Activated naive CD4-positive, alpha-beta T cell treated with anti-CD3 and anti-CD28 coated beads for 36 hours (primary cell): ENCODE measurements around the gene HAUS1. TPM values are rescaled to one million over a fixed set of nuclear protein-coding genes. Genes with fewer than 3 reads are reported as not detected.
A peak's percentile ranks its signal among the peaks of the same experiment; 100 is the strongest.

Experiments used
- CTCF ChIA-PET: fragments of 350-600 bp; sonication (Branson Sonifier 250); formaldehyde crosslinking; loops from one replicate; lab custom pipeline; 2021; ENCODE audit warnings: antibody characterized with exemption; lab: Charles Lee
- DNase-seq: peaks from one replicate; pipeline ENCODE4 v3.0.0-alpha.2; 2020
- H3K27ac Mint-ChIP-seq: one replicate; pipeline ENCODE4 v1.8.0; 2021; ENCODE audit warnings: mild to moderate bottlenecking, mixed read lengths
- H3K27me3 Mint-ChIP-seq: one replicate; pipeline ENCODE4 v1.8.0; 2021; ENCODE audit warnings: low read depth, mixed read lengths
- H3K36me3 Mint-ChIP-seq: one replicate; pipeline ENCODE4 v1.8.0; 2021; ENCODE audit warnings: low read depth, mixed read lengths
- H3K4me1 Mint-ChIP-seq: one replicate; pipeline ENCODE4 v1.8.0; 2021; ENCODE audit warnings: low read depth, mixed read lengths
- H3K4me3 Mint-ChIP-seq: one replicate; pipeline ENCODE4 v1.8.0; 2021; ENCODE audit warnings: mild to moderate bottlenecking, moderate library complexity, mixed read lengths
- H3K9me3 Mint-ChIP-seq: one replicate; pipeline ENCODE4 v1.8.0; 2021; ENCODE audit warnings: mixed read lengths
- intact Hi-C: fragments of 100-400 bp; cut with micrococcal nuclease; formaldehyde crosslinking; loops from one replicate; pipeline ENCODE4 v1.15.1; 2023
- total RNA-seq, 2 experiments: library from RNA; stranded (reverse); gene quantifications; one replicate each; pipeline ENCODE4 v1.2.3, GENCODE V29; 2021

Gene HAUS1
- 10 to 100 TPM; 59.4 to 60.9 TPM for total RNA-seq

- Mint-ChIP-seq H3K36me3 (peaks cover 17% of the 10 kb centered on the region), H3K9me3 (no peaks in the 10 kb centered on the region), H3K27me3 (no peaks in the 10 kb centered on the region), H3K27ac (peak within 1 kb of the TSS; percentile 90), H3K4me3 (peak within 1 kb of the TSS; percentile 97), H3K4me1 (peaks cover 36% of the 10 kb centered on the region)
- CTCF ChIA-PET = interaction anchor here (0.6 to 0.8 kb wide), 3 partner anchors 69 to 384 kb away, joined by 3 to 7 read pairs (median 4); a partner anchor contains a TSS
- DNase-seq = peak; percentile 89
- intact Hi-C loops = loop anchor here (2.0 kb wide), 2 partner anchors 70 to 146 kb away; a partner anchor contains a TSS
These were observed at the start of gene HAUS1 for GRCh38 chr18:46104128-46104911. Gene HAUS1, plus strand, starts transcription at chr18:46104385. Its CDS starts 27 bp downstream, at chr18:46104412.

- intact Hi-C loops = loop anchor here (1.0 kb wide), 4 partner anchors 13 to 58 kb away; no protein-coding TSS in a partner anchor
- Mint-ChIP-seq H3K4me1 (peaks cover 41% of the 10 kb centered on the region), H3K4me3 (no peak overlapping the region), H3K36me3 (no peaks in the 10 kb centered on the region), H3K27ac (peak overlapping the region; percentile 44), H3K9me3 (no peaks in the 10 kb centered on the region), H3K27me3 (no peaks in the 10 kb centered on the region)
- CTCF ChIA-PET = interaction anchor here (0.6 to 3.4 kb wide), 5 partner anchors 9 to 117 kb away, joined by 3 to 28 read pairs (median 3); partner anchors contain the start of gene PSTPIP2
- peak; percentile 40 for DNase-seq
These were observed 49.0 kb upstream of the HAUS1 start for GRCh38 chr18:46054956-46055837.

- CTCF ChIA-PET = interaction anchor here (1.1 to 3.4 kb wide), 4 partner anchors 9 to 118 kb away, joined by 3 to 28 read pairs (median 4); partner anchors contain the start of gene PSTPIP2
- no peaks in the 10 kb centered on the region for H3K36me3 Mint-ChIP-seq
- no peak for DNase-seq
- no peaks in the 10 kb centered on the region for H3K27me3 Mint-ChIP-seq
- H3K4me1 Mint-ChIP-seq = peaks cover 41% of the 10 kb centered on the region
- H3K9me3 Mint-ChIP-seq = no peaks in the 10 kb centered on the region
- intact Hi-C loops = loop anchor here (1.0 kb wide), 4 partner anchors 13 to 59 kb away; no protein-coding TSS in a partner anchor
- H3K27ac Mint-ChIP-seq = peak overlapping the region; percentile 28
- H3K4me3 Mint-ChIP-seq = peak overlapping the region; percentile 10
These were observed 48.4 kb upstream of the HAUS1 start for GRCh38 chr18:46055838-46056230.

- Mint-ChIP-seq H3K4me3 (no peak overlapping the region), H3K9me3 (no peaks in the 10 kb centered on the region), H3K4me1 (peaks cover 20% of the 10 kb centered on the region), H3K27ac (no peak overlapping the region), H3K27me3 (no peaks in the 10 kb centered on the region), H3K36me3 (no peaks in the 10 kb centered on the region)
- CTCF ChIA-PET = interaction anchor here (0.5 to 0.7 kb wide), 2 partner anchors 13 to 146 kb away, joined by 3 read pairs; no protein-coding TSS in a partner anchor
- intact Hi-C loops = no loop called here
- no peak for DNase-seq
These were observed 43.8 kb upstream of the HAUS1 start for GRCh38 chr18:46060359-46060841.

- H3K9me3 Mint-ChIP-seq = no peaks in the 10 kb centered on the region
- DNase-seq = no peak
- H3K4me1 Mint-ChIP-seq = peaks cover 10% of the 10 kb centered on the region
- no peaks in the 10 kb centered on the region for H3K27me3 Mint-ChIP-seq
- no peaks in the 10 kb centered on the region for H3K36me3 Mint-ChIP-seq
- CTCF ChIA-PET = interaction anchor here (0.9 to 1.6 kb wide), 2 partner anchors 12 to 87 kb away, joined by 3 to 6 read pairs; no protein-coding TSS in a partner anchor
- no peak overlapping the region for H3K27ac Mint-ChIP-seq
- intact Hi-C loops = no loop called here
- no peak overlapping the region for H3K4me3 Mint-ChIP-seq
These were observed 42.8 kb upstream of the HAUS1 start for GRCh38 chr18:46061387-46061786.

- no peak for DNase-seq
- intact Hi-C loops = no loop called here
- Mint-ChIP-seq H3K9me3 (no peaks in the 10 kb centered on the region), H3K36me3 (no peaks in the 10 kb centered on the region), H3K27ac (no peak overlapping the region), H3K4me3 (no peak overlapping the region), H3K27me3 (no peaks in the 10 kb centered on the region), H3K4me1 (peaks cover 10% of the 10 kb centered on the region)
- CTCF ChIA-PET = interaction anchor here (0.6 to 1.6 kb wide), 3 partner anchors 12 to 87 kb away, joined by 3 to 6 read pairs (median 3); no protein-coding TSS in a partner anchor
These were observed 42.4 kb upstream of the HAUS1 start for GRCh38 chr18:46061796-46062195.

- Mint-ChIP-seq H3K9me3 (no peaks in the 10 kb centered on the region), H3K27me3 (no peaks in the 10 kb centered on the region), H3K27ac (no peak overlapping the region), H3K4me1 (peaks cover 10% of the 10 kb centered on the region), H3K36me3 (peaks cover 2% of the 10 kb centered on the region), H3K4me3 (no peak overlapping the region)
- CTCF ChIA-PET = interaction anchor here (0.8 kb wide), 1 partner anchor 11 kb away, joined by 3 read pairs; no protein-coding TSS in a partner anchor
- DNase-seq = no peak
- intact Hi-C loops = no loop called here
These were observed 41.4 kb upstream of the HAUS1 start for GRCh38 chr18:46062781-46063180.

GRCh38 chr18:46067438-46068007 is 36.7 kb upstream of the HAUS1 start:
- CTCF ChIA-PET = interaction anchor here (0.9 to 1.3 kb wide), 3 partner anchors 14 to 345 kb away, joined by 3 read pairs; no protein-coding TSS in a partner anchor
- DNase-seq = no peak
- H3K27me3 Mint-ChIP-seq = no peaks in the 10 kb centered on the region
- H3K4me3 Mint-ChIP-seq = no peak overlapping the region
- intact Hi-C loops = no loop called here
- H3K36me3 Mint-ChIP-seq = peaks cover 2% of the 10 kb centered on the region
- H3K4me1 Mint-ChIP-seq = peaks cover 35% of the 10 kb centered on the region
- no peaks in the 10 kb centered on the region for H3K9me3 Mint-ChIP-seq
- H3K27ac Mint-ChIP-seq = no peak overlapping the region

GRCh38 chr18:46068763-46069162 is 35.4 kb upstream of the HAUS1 start:
- Mint-ChIP-seq H3K9me3 (no peaks in the 10 kb centered on the region), H3K27me3 (no peaks in the 10 kb centered on the region), H3K27ac (no peak overlapping the region), H3K36me3 (peaks cover 2% of the 10 kb centered on the region), H3K4me1 (peaks cover 44% of the 10 kb centered on the region), H3K4me3 (no peak overlapping the region)
- intact Hi-C loops = loop anchor here (1.0 kb wide), 3 partner anchors 13 to 55 kb away; no protein-coding TSS in a partner anchor
- CTCF ChIA-PET = interaction anchor here (1.2 kb wide), 1 partner anchor 28 kb away, joined by 3 read pairs; no protein-coding TSS in a partner anchor
- no peak for DNase-seq

GRCh38 chr18:46069524-46069923 is 34.7 kb upstream of the HAUS1 start:
- Mint-ChIP-seq H3K27ac (no peak overlapping the region), H3K4me3 (no peak overlapping the region), H3K36me3 (peaks cover 2% of the 10 kb centered on the region), H3K27me3 (no peaks in the 10 kb centered on the region), H3K4me1 (peaks cover 42% of the 10 kb centered on the region), H3K9me3 (no peaks in the 10 kb centered on the region)
- no peak for DNase-seq
- CTCF ChIA-PET = interaction anchor here (0.7 to 1.2 kb wide), 4 partner anchors 14 to 405 kb away, joined by 3 read pairs; no protein-coding TSS in a partner anchor
- intact Hi-C loops = loop anchor here (1.0 kb wide), 3 partner anchors 14 to 56 kb away; no protein-coding TSS in a partner anchor

- Mint-ChIP-seq H3K4me1 (peaks cover 42% of the 10 kb centered on the region), H3K9me3 (no peaks in the 10 kb centered on the region), H3K4me3 (no peak overlapping the region), H3K36me3 (peaks cover 2% of the 10 kb centered on the region), H3K27me3 (no peaks in the 10 kb centered on the region), H3K27ac (no peak overlapping the region)
- intact Hi-C loops = no loop called here
- DNase-seq = no peak
- CTCF ChIA-PET = interaction anchor here (0.7 to 1.8 kb wide), 4 partner anchors 29 to 406 kb away, joined by 3 to 4 read pairs (median 3); no protein-coding TSS in a partner anchor
These were observed 34.0 kb upstream of the HAUS1 start for GRCh38 chr18:46070232-46070631.
